Tibial nerve (tissue), 4 donors: ENCODE measurements around the gene DEGS2.

Source experiments
- CTCF ChIP-seq, 5 experiments: fragments of 200-600 bp in 3 of 5; fragments of 450-650 bp in 2 of 5; sonication (generic) in 3 of 5; IDR thresholded peaks; one replicate each; pipeline ENCODE4 v1.5.1; 2016 to 2019; ENCODE audit warnings: antibody characterized with exemption in 5 of 5, mild to moderate bottlenecking in 3 of 5, moderate library complexity in 2 of 5
- EP300 ChIP-seq, 2 donors: sonication (generic); formaldehyde crosslinking; IDR thresholded peaks; one replicate each; pipeline ENCODE4 v1.6.1; 2017; ENCODE audit warnings: antibody characterized with exemption in 2 of 2, mild to moderate bottlenecking in 1 of 2
- POLR2A ChIP-seq, 2 donors: fragments of 450-650 bp; IDR thresholded peaks; one replicate each; pipeline ENCODE4 v1.6.1; 2017; ENCODE audit warnings: antibody characterized with exemption in 2 of 2, mild to moderate bottlenecking in 2 of 2, moderate library complexity in 2 of 2

GRCh38 chr14:100190126-100190525 is 30.7 kb upstream of the DEGS2 start:
- no peak for TF ChIP-seq CTCF (IDR thresholded peaks at IDR 0.05)
- no peak for TF ChIP-seq POLR2A (IDR thresholded peaks at IDR 0.05)
- no peak for TF ChIP-seq EP300 (IDR thresholded peaks at IDR 0.05)
